Testis (tissue), 3 donors: Measurements from ENCODE around the gene TNNI3K. TPM values are rescaled to one million over a fixed set of nuclear protein-coding genes. Genes with fewer than 3 reads are reported as not detected.

Source experiments
- DNase-seq: peaks from one replicate; pipeline ENCODE4 v3.0.0-alpha.2; 2019
- H3K27ac ChIP-seq, 2 donors: fragments of 200-600 bp; sonication (generic); one replicate each; pipeline ENCODE4 v1.5.1; 2019
- H3K27me3 ChIP-seq: fragments of 200-600 bp; sonication (generic); one replicate; pipeline ENCODE4 v1.5.1; 2019
- H3K36me3 ChIP-seq: fragments of 200-600 bp; sonication (generic); one replicate; pipeline ENCODE4 v1.5.1; 2017; ENCODE audit warnings: low read depth; ENCODE audit errors: missing control alignments
- H3K4me1 ChIP-seq: fragments of 200-600 bp; sonication (generic); one replicate; pipeline ENCODE4 v1.5.1; 2019
- H3K4me3 ChIP-seq, 2 donors: fragments of 200-600 bp; sonication (generic); one replicate each; pipeline ENCODE4 v1.5.1; 2017 to 2019
- H3K9me3 ChIP-seq: fragments of 200-600 bp; sonication (generic); one replicate; pipeline ENCODE4 v1.5.1; 2017
- POLR2A ChIP-seq: fragments of 450-650 bp; IDR thresholded peaks from one replicate; pipeline ENCODE4 v1.6.1; 2017; ENCODE audit warnings: antibody characterized with exemption, mild to moderate bottlenecking, moderate library complexity
- WGBS, 2 donors: methylation state at CpG; one replicate each; pipeline ENCODE4 v1.1.5; 2018; 5-methylcytosine and 5-hydroxymethylcytosine counted together
- intact Hi-C: fragments of 100-400 bp; cut with DNase I; formaldehyde crosslinking; loops from one replicate; pipeline ENCODE4 v1.15.1; 2023; ENCODE audit warnings: low total_unique reads
- polyA plus RNA-seq: library from polyadenylated mRNA; stranded (reverse); fragments of 350-450 nt; fragmentation: Illumina TruSeq; extraction: RNeasy Lipid Tissue Mini Kit (QIAGEN cat#74804); gene quantifications from one replicate; pipeline ENCODE4 v1.2.3, GENCODE V29; 2014; ENCODE audit warnings: low read depth, low replicate concordance; ENCODE audit not compliant: insufficient read depth
- total RNA-seq, 2 donors: library from RNA; depleted of rRNA; stranded (reverse); fragments of >200 nt; gene quantifications; one replicate each; pipeline ENCODE4 v1.2.3, GENCODE V29; 2016
- TF ChIP-seq, protein P1 (sequence below), 3 experiments: fragments of 450-650 bp in 2 of 3; fragments of 200-600 bp in 1 of 3; sonication (generic) in 1 of 3; IDR thresholded peaks; one replicate each; pipeline ENCODE4 v1.5.1; 2016 to 2019; ENCODE audit warnings: antibody characterized with exemption in 3 of 3, mild to moderate bottlenecking in 2 of 3, moderate library complexity in 1 of 3

Gene TNNI3K
- total and polyA plus RNA-seq, 3 donors from 2014 or later, result 6.4 to 6.8 (median 6.5) TPM

DNA sequence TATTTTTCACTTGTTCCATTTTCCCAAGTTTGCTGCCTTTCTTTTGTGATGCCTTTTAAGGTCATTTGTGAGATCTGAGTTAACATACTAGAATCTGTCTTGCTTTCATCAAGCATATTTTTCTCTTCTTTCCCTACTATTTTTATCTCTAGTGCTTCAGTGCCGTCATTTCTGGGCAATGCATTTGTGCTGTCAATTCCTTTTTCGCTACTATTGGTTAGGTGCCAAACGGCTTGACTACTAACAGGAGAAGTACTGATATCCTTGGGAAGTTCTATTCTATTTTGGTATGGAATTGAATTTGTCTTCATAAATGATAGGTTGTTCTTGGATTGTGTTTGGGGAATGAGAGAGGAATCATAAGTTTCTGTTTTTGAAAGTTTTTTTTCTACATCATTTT, 235.1 kb downstream of the TNNI3K start:
- no peaks in the 10 kb centered on the region for H3K27me3 ChIP-seq
- DNase-seq, result no peak
- TF ChIP-seq, protein P1, sequence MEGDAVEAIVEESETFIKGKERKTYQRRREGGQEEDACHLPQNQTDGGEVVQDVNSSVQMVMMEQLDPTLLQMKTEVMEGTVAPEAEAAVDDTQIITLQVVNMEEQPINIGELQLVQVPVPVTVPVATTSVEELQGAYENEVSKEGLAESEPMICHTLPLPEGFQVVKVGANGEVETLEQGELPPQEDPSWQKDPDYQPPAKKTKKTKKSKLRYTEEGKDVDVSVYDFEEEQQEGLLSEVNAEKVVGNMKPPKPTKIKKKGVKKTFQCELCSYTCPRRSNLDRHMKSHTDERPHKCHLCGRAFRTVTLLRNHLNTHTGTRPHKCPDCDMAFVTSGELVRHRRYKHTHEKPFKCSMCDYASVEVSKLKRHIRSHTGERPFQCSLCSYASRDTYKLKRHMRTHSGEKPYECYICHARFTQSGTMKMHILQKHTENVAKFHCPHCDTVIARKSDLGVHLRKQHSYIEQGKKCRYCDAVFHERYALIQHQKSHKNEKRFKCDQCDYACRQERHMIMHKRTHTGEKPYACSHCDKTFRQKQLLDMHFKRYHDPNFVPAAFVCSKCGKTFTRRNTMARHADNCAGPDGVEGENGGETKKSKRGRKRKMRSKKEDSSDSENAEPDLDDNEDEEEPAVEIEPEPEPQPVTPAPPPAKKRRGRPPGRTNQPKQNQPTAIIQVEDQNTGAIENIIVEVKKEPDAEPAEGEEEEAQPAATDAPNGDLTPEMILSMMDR (IDR thresholded peaks at IDR 0.05), result no peak
- TF ChIP-seq POLR2A, result no peak
- intact Hi-C loops, result no loop called here
- no peaks in the 10 kb centered on the region for H3K9me3 ChIP-seq
- no peak overlapping the region for H3K4me3 ChIP-seq
- peaks cover 4% of the 10 kb centered on the region for H3K4me1 ChIP-seq
- H3K27ac ChIP-seq, result no peak overlapping the region
- H3K36me3 ChIP-seq, result no peaks in the 10 kb centered on the region
- 68 to 71% methylated on average over 3 of the region's 3 CpGs for WGBS, 2 donors

DNA sequence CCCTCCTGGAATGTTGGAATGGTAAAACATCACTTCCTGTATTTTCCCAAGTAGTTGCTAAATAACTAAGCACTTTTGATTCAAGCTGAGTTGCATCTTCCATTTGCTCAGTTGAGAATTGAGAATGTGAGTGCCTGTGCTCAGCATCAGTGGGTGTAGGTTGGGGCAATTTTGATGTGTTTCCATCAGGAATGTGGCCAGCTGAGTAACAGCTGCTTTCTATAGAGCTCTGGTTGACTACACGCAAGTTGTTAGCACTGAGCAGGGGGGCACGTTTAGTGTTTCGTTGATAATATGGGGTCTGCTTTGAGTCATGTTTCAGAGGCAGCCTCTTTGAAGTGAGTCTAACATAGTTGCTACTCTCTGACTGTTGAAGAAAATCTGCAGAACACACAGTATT, 235.7 kb downstream of the TNNI3K start:
- H3K27ac ChIP-seq, result no peak overlapping the region

DNA sequence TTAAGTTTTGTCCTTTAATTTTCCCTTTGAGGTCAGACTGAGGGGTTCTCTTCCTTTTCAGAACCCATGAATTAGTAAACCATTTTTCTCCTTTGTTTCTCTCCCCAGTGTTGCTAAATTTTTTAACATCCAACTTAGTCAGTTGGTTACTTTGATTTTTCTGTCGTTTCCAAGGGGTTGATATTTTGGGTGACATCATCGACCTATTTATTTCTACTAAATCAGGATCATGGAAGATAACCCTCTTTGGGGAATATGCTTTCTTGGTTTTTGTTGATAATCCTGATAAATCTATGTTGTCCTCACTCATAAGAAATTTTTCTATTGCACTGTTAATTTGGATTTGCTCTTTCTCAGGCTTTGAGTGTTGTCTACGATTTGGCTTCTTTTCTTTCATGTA, 236.3 kb downstream of the TNNI3K start:
- 32 to 43% methylated on average over 3 of the region's 3 CpGs for WGBS, 2 donors
- Histone ChIP-seq H3K4me3 (no peak overlapping the region), H3K27me3 (no peaks in the 10 kb centered on the region), H3K4me1 (peaks cover 4% of the 10 kb centered on the region), H3K36me3 (no peaks in the 10 kb centered on the region), H3K9me3 (no peaks in the 10 kb centered on the region), H3K27ac (no peak overlapping the region)
- intact Hi-C loops, result no loop called here
- no peak for TF ChIP-seq POLR2A
- TF ChIP-seq, protein P1 (IDR thresholded peaks at IDR 0.05), result no peak
- no peak for DNase-seq

More for the DNA sequence above, 235.7 kb downstream of the TNNI3K start:
- Histone ChIP-seq H3K4me3 (no peak overlapping the region), H3K9me3 (no peaks in the 10 kb centered on the region), H3K27me3 (no peaks in the 10 kb centered on the region), H3K36me3 (no peaks in the 10 kb centered on the region), H3K4me1 (peaks cover 4% of the 10 kb centered on the region)
- intact Hi-C loops, result no loop called here
- no peak for DNase-seq
- TF ChIP-seq, protein P1 (IDR thresholded peaks at IDR 0.05), result no peak
- TF ChIP-seq POLR2A, result no peak
- 54 to 55% methylated on average over 3 of the region's 3 CpGs for WGBS, 2 donors

- TF ChIP-seq, protein P1 (IDR thresholded peaks at IDR 0.05), result no peak
- no peak for TF ChIP-seq POLR2A
- 88 to 89% methylated on average over 6 of the region's 6 CpGs for WGBS, 2 donors
- intact Hi-C loops, result no loop called here
- H3K27ac ChIP-seq, result no peak overlapping the region
- no peaks in the 10 kb centered on the region for H3K9me3 ChIP-seq
- no peak overlapping the region for H3K4me3 ChIP-seq
- H3K27me3 ChIP-seq, result no peaks in the 10 kb centered on the region
- no peaks in the 10 kb centered on the region for H3K36me3 ChIP-seq
- no peak for DNase-seq
- H3K4me1 ChIP-seq, result no peaks in the 10 kb centered on the region
Measured at GRCh38 chr1:74474585-74474984, 239.4 kb downstream of the TNNI3K start.

DNA sequence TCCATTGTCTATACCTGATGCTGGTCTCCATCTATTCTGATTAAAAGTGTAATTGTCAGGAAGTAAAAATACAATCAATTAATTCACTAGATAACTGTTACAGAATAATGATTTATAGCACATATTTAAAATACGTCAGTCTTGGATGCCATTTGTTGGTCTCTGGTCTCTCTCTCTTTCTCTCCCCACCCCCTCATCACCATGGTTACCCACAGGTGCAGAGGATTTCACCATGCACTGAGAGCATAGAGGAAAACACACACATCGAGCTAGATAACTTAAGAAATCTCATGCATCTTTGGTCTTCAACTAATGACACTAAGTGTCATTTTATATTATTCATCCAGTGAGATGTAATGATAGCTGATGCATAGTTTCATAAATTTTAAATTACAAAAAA, 243.8 kb downstream of the TNNI3K start:
- no peak for TF ChIP-seq POLR2A
- TF ChIP-seq, protein P1 (IDR thresholded peaks at IDR 0.05), result no peak
- no peak overlapping the region for H3K27ac ChIP-seq
- no peak for DNase-seq
- WGBS, 2 donors, result 83 to 89% methylated on average over 2 of the region's 2 CpGs
- H3K36me3 ChIP-seq, result no peaks in the 10 kb centered on the region
- H3K27me3 ChIP-seq, result no peaks in the 10 kb centered on the region
- H3K4me1 ChIP-seq, result peaks cover 4% of the 10 kb centered on the region
- no peak overlapping the region for H3K4me3 ChIP-seq
- no peaks in the 10 kb centered on the region for H3K9me3 ChIP-seq
- intact Hi-C loops, result no loop called here
